Activated CD8-positive, alpha-beta memory T cell treated with anti-CD3 and anti-CD28 coated beads, Interleukin-2, amount 50 U/mL, for 24 hours (primary cell): ENCODE measurements around the gene SLC25A1.

Source experiments
- DNase-seq: peaks from one replicate; pipeline ENCODE4 v3.0.0-alpha.2; 2020; ENCODE audit errors: extremely low read depth

Gene SLC25A1

GRCh38 chr22:19181786-19182471 lies 3.4 kb upstream of the SLC25A1 start:
- DNase-seq = no peak

- DNase-seq = no peak
Observed at GRCh38 chr22:19180740-19181410, 2.3 kb upstream of the SLC25A1 start.

- DNase-seq = no peak
Observed at GRCh38 chr22:19180234-19180633, 1.7 kb upstream of the SLC25A1 start.

DNA sequence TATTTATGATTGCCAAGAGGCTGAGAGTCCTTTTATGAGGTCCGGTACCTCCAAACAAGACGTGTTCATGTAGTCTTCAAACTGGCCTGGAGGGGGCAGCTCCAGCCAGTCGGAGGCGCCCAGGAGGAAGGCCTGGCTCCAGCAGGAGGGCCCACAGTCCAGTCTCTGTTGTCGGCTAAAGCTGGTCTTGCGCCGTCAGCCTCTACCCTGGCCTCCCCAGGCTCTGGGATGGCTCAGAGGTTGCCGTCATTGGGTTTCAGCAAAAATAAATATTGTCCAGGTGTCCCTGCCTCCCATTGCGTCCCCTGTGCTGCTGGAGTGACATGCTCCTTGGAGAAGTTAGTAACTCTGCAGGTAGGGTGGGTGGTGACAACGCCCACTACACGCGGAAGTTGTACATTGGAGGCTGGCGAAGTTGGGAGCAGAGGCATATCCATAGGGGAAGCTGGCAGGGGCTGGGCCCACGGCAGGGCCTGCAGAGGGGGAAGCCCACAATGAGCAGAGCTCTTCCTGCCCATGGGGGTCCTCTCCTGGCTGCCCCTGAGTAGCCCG lies 1.0 kb upstream of the SLC25A1 start:
- DNase-seq = no peak

GRCh38 chr22:19178065-19178656 lies 375 bp downstream of the SLC25A1 start:
- no peak for DNase-seq

- no peak for DNase-seq
Observed at GRCh38 chr22:19177164-19178064, 1.1 kb downstream of the SLC25A1 start.

GRCh38 chr22:19176732-19177131 lies 1.8 kb downstream of the SLC25A1 start:
- DNase-seq = no peak

DNA sequence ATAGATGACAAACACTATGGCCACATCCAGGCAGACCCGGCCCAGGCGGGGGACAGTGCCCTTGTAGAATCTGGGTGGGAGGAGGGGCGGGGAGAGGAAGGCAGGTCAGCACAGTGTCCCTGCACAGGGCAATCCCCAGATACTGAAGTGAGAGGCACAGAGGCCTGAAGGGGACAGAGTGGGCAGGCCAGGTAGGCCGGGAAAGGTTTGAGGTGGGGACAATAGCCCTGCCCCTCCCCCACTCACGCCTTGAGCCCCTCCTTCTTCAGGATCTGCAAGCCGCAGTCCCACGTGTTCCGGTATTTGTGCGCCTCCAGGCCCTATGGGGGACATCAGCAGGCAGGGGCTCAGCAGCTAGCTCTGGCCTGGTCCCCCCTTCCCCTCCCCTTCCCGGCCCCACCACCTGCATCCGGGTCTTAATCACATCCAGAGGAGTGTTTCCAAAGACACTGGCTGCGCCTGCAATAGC lies 2.3 kb downstream of the SLC25A1 start:
- DNase-seq = no peak

DNA sequence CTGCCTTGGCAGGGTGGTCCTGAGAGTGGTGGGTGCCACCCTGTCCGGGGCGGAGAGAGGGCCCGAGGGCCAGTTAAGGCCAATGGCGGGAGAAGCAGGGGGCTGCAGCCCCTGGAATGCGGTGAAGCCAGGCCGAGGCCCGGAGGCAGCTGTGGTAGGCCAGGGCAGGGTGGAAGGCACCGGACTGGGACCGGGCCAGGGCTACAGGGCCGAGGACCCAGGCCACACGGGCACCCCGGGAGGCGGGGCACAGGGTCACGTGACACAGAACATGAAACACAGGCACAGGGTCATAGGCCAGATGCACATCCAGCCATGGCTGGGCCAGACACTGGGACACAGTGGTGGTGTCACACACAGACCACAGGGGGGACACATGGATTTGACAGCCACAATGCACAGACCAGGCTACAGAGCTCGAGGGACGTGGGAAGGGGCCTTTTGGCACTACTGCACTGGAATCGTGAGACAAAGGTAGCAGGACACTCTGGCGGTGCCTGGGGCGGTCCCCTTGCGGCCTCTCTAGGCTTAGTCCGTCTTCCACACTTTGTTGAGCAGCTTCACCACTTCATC lies 2.8 kb downstream of the SLC25A1 start:
- DNase-seq = no peak

GRCh38 chr22:19175026-19175601 lies 3.4 kb downstream of the SLC25A1 start:
- no peak for DNase-seq

- DNase-seq = no peak
Observed at GRCh38 chr22:19174106-19175025, 4.2 kb downstream of the SLC25A1 start.

DNA sequence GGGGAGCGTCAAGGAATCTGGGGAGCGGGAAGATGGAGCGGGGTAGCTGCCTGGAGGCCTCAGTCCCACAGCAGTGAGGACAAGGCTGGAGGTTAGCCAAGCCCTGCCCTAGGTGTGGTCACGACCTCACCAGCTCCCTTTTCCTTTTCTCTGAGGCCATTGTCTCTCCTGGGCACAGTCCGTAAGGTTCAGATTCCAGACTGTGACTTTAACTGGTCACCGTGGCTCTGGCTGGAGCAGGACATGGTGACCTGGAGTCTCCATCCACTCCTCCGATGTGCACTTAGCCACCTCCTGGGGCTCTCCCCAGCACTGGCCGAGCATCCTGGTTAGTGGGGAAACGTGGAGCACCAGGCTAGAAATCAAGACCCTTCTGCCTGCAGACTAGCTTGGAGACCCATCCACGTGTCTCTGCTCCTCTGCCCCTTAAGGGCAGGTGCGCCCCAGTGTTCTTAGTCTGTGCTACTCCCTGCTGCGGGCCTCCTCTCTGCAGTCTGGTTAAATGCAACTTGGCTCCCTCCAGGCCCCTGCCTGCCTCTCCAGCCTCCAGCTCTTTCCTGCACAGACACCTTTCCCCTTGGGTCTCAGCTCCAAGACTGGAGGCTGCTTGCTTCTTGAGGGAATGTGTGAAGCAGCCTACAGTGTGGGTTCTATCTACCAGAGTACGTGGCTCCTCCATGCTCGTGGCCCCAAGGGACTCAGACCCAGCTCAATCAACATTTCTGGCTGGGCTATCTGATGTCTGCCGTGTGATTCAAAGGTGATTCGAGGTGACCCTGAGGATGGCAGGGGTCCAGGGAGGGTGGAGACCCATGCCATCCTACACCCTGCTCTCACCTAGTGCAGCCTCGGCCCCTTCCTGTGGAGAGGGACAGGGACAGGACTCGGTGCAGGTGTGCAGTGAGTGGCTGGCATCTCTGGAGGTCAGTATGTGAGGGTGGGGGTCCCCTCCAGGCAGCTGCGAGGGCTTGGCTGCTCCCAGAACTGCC lies 5.2 kb downstream of the SLC25A1 start:
- DNase-seq = no peak

GRCh38 chr22:19172213-19173046 lies 6.1 kb downstream of the SLC25A1 start:
- no peak for DNase-seq

- DNase-seq = no peak
Observed at GRCh38 chr22:19169947-19170318, 8.6 kb downstream of the SLC25A1 start.

- DNase-seq = no peak
Observed at GRCh38 chr22:19169002-19169946, 9.3 kb downstream of the SLC25A1 start.

GRCh38 chr22:19168088-19168890 lies 10.2 kb downstream of the SLC25A1 start:
- no peak for DNase-seq
